GM23248 (cell line): ENCODE measurements around the gene PCMT1. TPM values are rescaled to one million over a fixed set of nuclear protein-coding genes. Genes with fewer than 3 reads are reported as not detected.

Experiments
- DNase-seq: peaks from one replicate; pipeline ENCODE4 v3.0.0-alpha.2; 2015
- H2AFZ ChIP-seq: fragments of 200-600 bp; sonication (generic); 2 replicates; pipeline ENCODE4 v1.6.1; 2016; ENCODE audit warnings: antibody characterized with exemption
- H3F3A ChIP-seq: fragments of 200-600 bp; sonication (generic); 2 replicates; pipeline ENCODE4 v1.6.1; 2016; ENCODE audit warnings: mild to moderate bottlenecking, antibody characterized with exemption, mixed run types; ENCODE audit not compliant: insufficient read depth
- H3K27ac ChIP-seq: fragments of 200-600 bp; sonication (generic); 2 replicates; pipeline ENCODE4 v1.5.1; 2016; ENCODE audit warnings: mild to moderate bottlenecking
- H3K27me3 ChIP-seq: fragments of 200-600 bp; sonication (generic); replicated peaks from 2 replicates; pipeline ENCODE4 v1.6.1; 2016; ENCODE audit warnings: mild to moderate bottlenecking; ENCODE audit not compliant: insufficient read depth
- H3K36me3 ChIP-seq: fragments of 200-600 bp; sonication (generic); 2 replicates; pipeline ENCODE4 v1.6.1; 2016; ENCODE audit warnings: low read depth, mild to moderate bottlenecking
- H3K4me1 ChIP-seq: fragments of 200-600 bp; sonication (generic); 2 replicates; pipeline ENCODE4 v1.6.1; 2016; ENCODE audit warnings: mild to moderate bottlenecking; ENCODE audit not compliant: insufficient read depth
- H3K4me2 ChIP-seq: fragments of 200-600 bp; sonication (generic); one replicate; pipeline ENCODE4 v1.6.1; 2016; ENCODE audit warnings: mild to moderate bottlenecking; ENCODE audit not compliant: unreplicated experiment
- H3K4me3 ChIP-seq: fragments of 200-600 bp; sonication (generic); 2 replicates; pipeline ENCODE4 v1.5.1; 2016; ENCODE audit warnings: mild to moderate bottlenecking
- H3K79me2 ChIP-seq: fragments of 200-600 bp; sonication (generic); 2 replicates; pipeline ENCODE4 v1.6.1; 2016; ENCODE audit warnings: mild to moderate bottlenecking; ENCODE audit not compliant: insufficient read depth
- H3K9ac ChIP-seq: fragments of 200-600 bp; sonication (generic); 2 replicates; pipeline ENCODE4 v1.6.1; 2016; ENCODE audit warnings: mild to moderate bottlenecking
- H3K9me2 ChIP-seq: fragments of 200-600 bp; sonication (generic); 2 replicates; pipeline ENCODE4 v1.6.1; 2016; ENCODE audit warnings: mixed run types, mild to moderate bottlenecking, moderate library complexity; ENCODE audit not compliant: insufficient read depth
- H3K9me3 ChIP-seq: fragments of 200-600 bp; sonication (generic); one replicate; pipeline ENCODE4 v1.6.1; 2017; ENCODE audit warnings: low read depth
- H4K20me1 ChIP-seq: fragments of 200-600 bp; sonication (generic); 2 replicates; pipeline ENCODE4 v1.6.0; 2016; ENCODE audit not compliant: insufficient read depth
- EZH2 ChIP-seq: fragments of 200-600 bp; sonication (generic); IDR thresholded peaks from 2 replicates; pipeline ENCODE4 v1.6.1; 2018; ENCODE audit warnings: antibody characterized with exemption, mild to moderate bottlenecking; ENCODE audit not compliant: insufficient read depth, poor library complexity, severe bottlenecking
- EZH2phosphoT487 ChIP-seq: fragments of 200-600 bp; sonication (generic); IDR thresholded peaks from 2 replicates; pipeline ENCODE4 v1.6.1; 2018; ENCODE audit warnings: antibody characterized with exemption, moderate library complexity, mild to moderate bottlenecking, low read depth; ENCODE audit not compliant: insufficient read depth
- WGBS, 2 experiments: methylation state at CpG; one replicate each; pipeline ENCODE4 v1.1.6; 2015 to 2017; ENCODE audit warnings: low lambda C conversion rate in 2 of 2, low coverage in 1 of 2; ENCODE audit errors: missing lambda C conversion rate in 2 of 2; 5-methylcytosine and 5-hydroxymethylcytosine counted together
- in situ Hi-C: fragments of 300-500 bp; cut with MboI; formaldehyde crosslinking; loops from 2 replicates; pipeline ENCODE4 v1.15.0; 2020
- polyA plus RNA-seq: library from polyadenylated mRNA; unstranded; fragments of >200 nt; fragmentation: Nextera tagmentation; extraction: Ambion mirVana; gene quantifications from 2 replicates; pipeline ENCODE4 v1.2.1, GENCODE V29; 2016
- total RNA-seq: library from RNA; depleted of rRNA; stranded (reverse); fragments of >200 nt; shearing (Covaris generic); gene quantifications from 2 replicates; pipeline ENCODE4 v1.2.3, GENCODE V29; 2014; rRNA removed

PCMT1 gene
- total RNA-seq (132 and 165 TPM in 2 replicates), polyA plus RNA-seq (183 and 184 TPM in 2 replicates)

- Histone ChIP-seq H3K27ac (peak within 1 kb of the TSS; percentile 85), H3K9me2 (no peaks in the 10 kb centered on the region), H3K27me3 (no peaks in the 10 kb centered on the region), H2AFZ (peak within 1 kb of the TSS; percentile 82), H3F3A (peaks cover 13% of the 10 kb centered on the region; the same call in 1 of the 2 replicates), H3K36me3 (no peaks in the 10 kb centered on the region), H3K9ac (peak within 1 kb of the TSS; percentile 95), H3K79me2 (peaks cover 70% of the 10 kb centered on the region), H3K9me3 (no peaks in the 10 kb centered on the region), H4K20me1 (no peaks in the 10 kb centered on the region), H3K4me3 (peak within 1 kb of the TSS; percentile 85), H3K4me2 (peak within 1 kb of the TSS; percentile 86), H3K4me1 (peaks cover 42% of the 10 kb centered on the region)
- 1% methylated on average over 40 to 49 of the region's 60 CpGs for WGBS, 2 experiments
- in situ Hi-C loops, result no loop called here
- DNase-seq, result peak; percentile 98
- no peak for TF ChIP-seq EZH2
- no peak for TF ChIP-seq EZH2phosphoT487
Observed at GRCh38 chr6:149749594-149750135, at the start of gene PCMT1. Gene PCMT1, plus strand, starts transcription at chr6:149749741. Its CDS starts 161 bp downstream, at chr6:149749902.

GRCh38 chr6:149701714-149702113 lies 47.8 kb upstream of the PCMT1 start:
- no peaks in the 10 kb centered on the region for H3K9me3 ChIP-seq
- peaks cover 100% of the 10 kb centered on the region for H3K79me2 ChIP-seq
- WGBS, 2 experiments, result 6 to 8% methylated on average over 7 of the region's 7 CpGs
- no peaks in the 10 kb centered on the region for H3K9me2 ChIP-seq
- peak overlapping the region; percentile 29 for H2AFZ ChIP-seq
- no peaks in the 10 kb centered on the region for H3K27me3 ChIP-seq
- no peaks in the 10 kb centered on the region for H3K36me3 ChIP-seq
- H3K4me3 ChIP-seq, result peak overlapping the region; percentile 46
- DNase-seq, result peak; percentile 70
- peak overlapping the region; percentile 53 for H3K4me2 ChIP-seq
- peak overlapping the region; percentile 50 for H3K27ac ChIP-seq
- TF ChIP-seq EZH2phosphoT487, result no peak
- TF ChIP-seq EZH2, result no peak
- peaks cover 31% of the 10 kb centered on the region for H3F3A ChIP-seq
- peaks cover 8% of the 10 kb centered on the region; the same call in 1 of the 2 replicates for H4K20me1 ChIP-seq
- peak overlapping the region; percentile 48 for H3K9ac ChIP-seq
- in situ Hi-C loops, result no loop called here
- peaks cover 46% of the 10 kb centered on the region for H3K4me1 ChIP-seq

- Histone ChIP-seq H3K36me3 (no peaks in the 10 kb centered on the region), H3K27ac (no peak overlapping the region), H3K9me3 (no peaks in the 10 kb centered on the region), H2AFZ (no peak overlapping the region), H3K79me2 (peaks cover 100% of the 10 kb centered on the region), H3F3A (peaks cover 12% of the 10 kb centered on the region; the same call in 1 of the 2 replicates), H3K9ac (no peak overlapping the region), H3K4me3 (no peak overlapping the region), H3K4me1 (peaks cover 10% of the 10 kb centered on the region), H4K20me1 (no peaks in the 10 kb centered on the region), H3K9me2 (no peaks in the 10 kb centered on the region; the same call in 1 of the 2 replicates), H3K27me3 (no peaks in the 10 kb centered on the region), H3K4me2 (no peak overlapping the region)
- DNase-seq, result no peak
- TF ChIP-seq EZH2, result no peak
- no peak for TF ChIP-seq EZH2phosphoT487
- in situ Hi-C loops, result no loop called here
- WGBS, 2 experiments, result 96 to 98% methylated on average over 5 of the region's 5 CpGs
Observed at GRCh38 chr6:149711711-149712110, 37.8 kb upstream of the PCMT1 start.

GRCh38 chr6:149714442-149714841 lies 35.1 kb upstream of the PCMT1 start:
- in situ Hi-C loops, result no loop called here
- H3K79me2 ChIP-seq, result peaks cover 90% of the 10 kb centered on the region
- H4K20me1 ChIP-seq, result no peaks in the 10 kb centered on the region
- no peaks in the 10 kb centered on the region for H3K9me3 ChIP-seq
- H3K27ac ChIP-seq, result no peak overlapping the region
- H3K36me3 ChIP-seq, result no peaks in the 10 kb centered on the region
- H3F3A ChIP-seq, result peaks cover 19% of the 10 kb centered on the region
- H2AFZ ChIP-seq, result no peak overlapping the region
- no peak for TF ChIP-seq EZH2phosphoT487
- TF ChIP-seq EZH2, result no peak
- H3K4me1 ChIP-seq, result peaks cover 15% of the 10 kb centered on the region
- DNase-seq, result no peak
- WGBS, 2 experiments, result 93 to 100% methylated on average over 1 of the region's 1 CpG
- H3K27me3 ChIP-seq, result no peaks in the 10 kb centered on the region
- no peak overlapping the region for H3K9ac ChIP-seq
- H3K4me2 ChIP-seq, result no peak overlapping the region
- no peak overlapping the region for H3K4me3 ChIP-seq
- no peaks in the 10 kb centered on the region; the same call in 1 of the 2 replicates for H3K9me2 ChIP-seq
